Osteocyte (in vitro differentiated cells): ENCODE data around the gene CTNNBIP1. TPM values are rescaled to one million over a fixed set of nuclear protein-coding genes. Genes with fewer than 3 reads are reported as not detected.

ENCODE experiments used
- DNase-seq: peaks from one replicate; pipeline ENCODE4 v3.0.0; 2021; ENCODE audit warnings: mixed read lengths; ENCODE audit not compliant: unreplicated experiment; ENCODE audit errors: extremely low spot score
- H3K27ac Mint-ChIP-seq: one replicate; pipeline ENCODE4 v1.8.0; 2021; ENCODE audit warnings: mild to moderate bottlenecking, mixed read lengths; ENCODE audit not compliant: unreplicated experiment
- H3K27me3 Mint-ChIP-seq: one replicate; pipeline ENCODE4 v1.8.0; 2021; ENCODE audit warnings: mixed read lengths; ENCODE audit not compliant: unreplicated experiment
- H3K36me3 Mint-ChIP-seq: one replicate; pipeline ENCODE4 v1.8.0; 2021; ENCODE audit warnings: mixed read lengths; ENCODE audit not compliant: unreplicated experiment
- H3K4me1 Mint-ChIP-seq: one replicate; pipeline ENCODE4 v1.8.0; 2021; ENCODE audit warnings: mixed read lengths; ENCODE audit not compliant: unreplicated experiment
- H3K4me3 Mint-ChIP-seq: one replicate; pipeline ENCODE4 v1.8.0; 2021; ENCODE audit warnings: mild to moderate bottlenecking, moderate library complexity, mixed read lengths; ENCODE audit not compliant: unreplicated experiment
- H3K9me3 Mint-ChIP-seq: one replicate; pipeline ENCODE4 v1.8.0; 2021; ENCODE audit warnings: mixed read lengths; ENCODE audit not compliant: unreplicated experiment
- total RNA-seq: library from RNA; stranded (reverse); gene quantifications from 2 replicates; pipeline ENCODE4 v1.2.1, GENCODE V29; 2021
- TF ChIP-seq, protein P1 (sequence below): fragments of 200-600 bp; sonication (generic); IDR thresholded peaks from 2 replicates; pipeline ENCODE4 v1.5.0; 2021; ENCODE audit warnings: antibody characterized with exemption, mild to moderate bottlenecking, moderate library complexity

Gene CTNNBIP1
- total RNA-seq, 1 donor from 2014 or later, result 27.6 TPM

DNA sequence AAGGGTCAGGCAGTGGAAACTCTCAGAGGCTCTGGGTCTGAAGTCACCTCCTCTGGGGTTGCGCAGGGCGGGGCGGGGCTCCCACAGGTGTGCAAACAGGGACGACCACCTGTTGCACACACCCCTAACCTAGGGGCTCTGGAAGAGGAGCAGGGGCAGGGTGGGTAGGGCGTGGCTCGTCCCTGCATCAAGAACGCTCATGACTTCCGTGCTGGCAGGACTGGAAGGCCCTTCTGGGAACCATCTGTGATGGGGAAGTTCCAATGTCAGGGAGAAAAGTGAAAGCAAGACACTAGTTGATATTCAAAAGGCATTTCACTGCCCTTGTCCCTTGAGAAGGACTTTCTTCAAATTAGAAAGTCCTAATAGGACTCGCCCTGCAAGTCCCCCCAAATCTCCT lies 64.2 kb downstream of the CTNNBIP1 start:
- Mint-ChIP-seq H3K27ac (no peak overlapping the region), H3K4me1 (peaks cover 32% of the 10 kb centered on the region), H3K36me3 (no peaks in the 10 kb centered on the region), H3K27me3 (no peaks in the 10 kb centered on the region), H3K9me3 (no peaks in the 10 kb centered on the region), H3K4me3 (no peak overlapping the region)
- TF ChIP-seq, protein P1, sequence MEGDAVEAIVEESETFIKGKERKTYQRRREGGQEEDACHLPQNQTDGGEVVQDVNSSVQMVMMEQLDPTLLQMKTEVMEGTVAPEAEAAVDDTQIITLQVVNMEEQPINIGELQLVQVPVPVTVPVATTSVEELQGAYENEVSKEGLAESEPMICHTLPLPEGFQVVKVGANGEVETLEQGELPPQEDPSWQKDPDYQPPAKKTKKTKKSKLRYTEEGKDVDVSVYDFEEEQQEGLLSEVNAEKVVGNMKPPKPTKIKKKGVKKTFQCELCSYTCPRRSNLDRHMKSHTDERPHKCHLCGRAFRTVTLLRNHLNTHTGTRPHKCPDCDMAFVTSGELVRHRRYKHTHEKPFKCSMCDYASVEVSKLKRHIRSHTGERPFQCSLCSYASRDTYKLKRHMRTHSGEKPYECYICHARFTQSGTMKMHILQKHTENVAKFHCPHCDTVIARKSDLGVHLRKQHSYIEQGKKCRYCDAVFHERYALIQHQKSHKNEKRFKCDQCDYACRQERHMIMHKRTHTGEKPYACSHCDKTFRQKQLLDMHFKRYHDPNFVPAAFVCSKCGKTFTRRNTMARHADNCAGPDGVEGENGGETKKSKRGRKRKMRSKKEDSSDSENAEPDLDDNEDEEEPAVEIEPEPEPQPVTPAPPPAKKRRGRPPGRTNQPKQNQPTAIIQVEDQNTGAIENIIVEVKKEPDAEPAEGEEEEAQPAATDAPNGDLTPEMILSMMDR, result no peak
- DNase-seq, result no peak

DNA sequence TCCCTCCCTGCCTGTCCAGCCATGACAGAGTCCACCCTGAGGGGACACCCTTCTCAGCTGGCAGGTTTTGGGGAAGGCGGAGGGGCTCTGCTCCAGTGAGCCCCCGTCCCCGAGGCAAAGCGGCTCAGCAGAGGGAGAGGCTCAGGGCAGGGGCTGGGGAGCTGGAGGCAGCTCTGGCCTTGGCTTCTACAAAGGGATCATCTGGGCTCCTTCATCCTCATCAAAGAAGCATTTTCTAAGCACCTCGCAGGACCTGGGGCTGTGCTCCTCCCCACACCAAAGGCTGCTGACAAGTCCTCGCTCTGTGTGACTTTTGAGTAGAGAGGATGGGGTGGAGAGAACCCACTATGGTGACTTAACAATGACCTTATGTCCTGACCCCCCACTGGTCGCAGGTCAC lies 65.3 kb downstream of the CTNNBIP1 start:
- Mint-ChIP-seq H3K4me3 (no peak overlapping the region), H3K36me3 (no peaks in the 10 kb centered on the region), H3K27ac (no peak overlapping the region), H3K9me3 (no peaks in the 10 kb centered on the region), H3K27me3 (no peaks in the 10 kb centered on the region), H3K4me1 (peaks cover 33% of the 10 kb centered on the region)
- TF ChIP-seq, protein P1, result no peak
- no peak for DNase-seq

DNA sequence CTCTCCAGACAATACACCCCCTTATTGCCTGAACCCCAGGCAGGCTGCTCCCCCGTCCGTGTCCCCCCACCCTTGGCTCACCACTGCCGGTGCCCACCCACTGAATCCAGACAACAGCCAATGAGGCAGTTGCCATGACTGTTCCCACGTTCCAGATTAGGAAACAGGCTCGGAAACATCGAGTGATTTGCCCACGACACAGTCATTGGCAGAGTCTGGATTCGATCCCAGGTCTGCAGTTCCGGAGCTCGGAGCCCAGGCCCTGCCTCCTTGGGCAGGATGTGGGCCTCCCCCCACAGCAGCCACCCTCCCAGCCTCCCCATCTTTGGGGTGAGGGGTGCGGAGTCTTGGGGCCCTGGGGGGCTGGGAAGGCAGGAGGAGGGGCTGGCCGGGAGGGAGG lies 66.0 kb downstream of the CTNNBIP1 start:
- no peaks in the 10 kb centered on the region for H3K9me3 Mint-ChIP-seq
- H3K4me3 Mint-ChIP-seq, result no peak overlapping the region
- H3K27me3 Mint-ChIP-seq, result no peaks in the 10 kb centered on the region
- H3K27ac Mint-ChIP-seq, result no peak overlapping the region
- TF ChIP-seq, protein P1, result no peak
- H3K36me3 Mint-ChIP-seq, result no peaks in the 10 kb centered on the region
- peaks cover 33% of the 10 kb centered on the region for H3K4me1 Mint-ChIP-seq
- DNase-seq, result no peak

DNA sequence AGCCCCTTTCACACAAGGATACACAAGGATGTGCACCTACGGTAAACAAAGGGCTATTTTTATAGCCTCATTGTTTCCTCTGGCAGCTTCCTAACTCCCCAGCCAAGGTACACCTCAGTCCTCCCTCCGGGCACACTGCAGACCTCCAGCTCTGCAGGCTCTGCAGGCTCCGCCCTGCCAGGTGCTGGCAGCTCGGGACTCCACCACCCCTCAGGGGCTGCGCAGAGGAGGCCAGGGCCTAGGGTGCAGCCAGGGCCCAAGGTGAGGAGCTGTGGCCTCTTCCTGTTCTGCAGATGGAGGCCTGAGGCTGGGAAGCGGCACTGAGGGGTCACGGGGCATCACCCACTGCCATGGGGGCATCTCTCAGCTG lies 66.5 kb downstream of the CTNNBIP1 start:
- DNase-seq, result no peak
- Mint-ChIP-seq H3K9me3 (no peaks in the 10 kb centered on the region), H3K4me1 (peaks cover 33% of the 10 kb centered on the region), H3K4me3 (no peak overlapping the region), H3K27ac (no peak overlapping the region), H3K36me3 (no peaks in the 10 kb centered on the region), H3K27me3 (no peaks in the 10 kb centered on the region)
- TF ChIP-seq, protein P1, result no peak

DNA sequence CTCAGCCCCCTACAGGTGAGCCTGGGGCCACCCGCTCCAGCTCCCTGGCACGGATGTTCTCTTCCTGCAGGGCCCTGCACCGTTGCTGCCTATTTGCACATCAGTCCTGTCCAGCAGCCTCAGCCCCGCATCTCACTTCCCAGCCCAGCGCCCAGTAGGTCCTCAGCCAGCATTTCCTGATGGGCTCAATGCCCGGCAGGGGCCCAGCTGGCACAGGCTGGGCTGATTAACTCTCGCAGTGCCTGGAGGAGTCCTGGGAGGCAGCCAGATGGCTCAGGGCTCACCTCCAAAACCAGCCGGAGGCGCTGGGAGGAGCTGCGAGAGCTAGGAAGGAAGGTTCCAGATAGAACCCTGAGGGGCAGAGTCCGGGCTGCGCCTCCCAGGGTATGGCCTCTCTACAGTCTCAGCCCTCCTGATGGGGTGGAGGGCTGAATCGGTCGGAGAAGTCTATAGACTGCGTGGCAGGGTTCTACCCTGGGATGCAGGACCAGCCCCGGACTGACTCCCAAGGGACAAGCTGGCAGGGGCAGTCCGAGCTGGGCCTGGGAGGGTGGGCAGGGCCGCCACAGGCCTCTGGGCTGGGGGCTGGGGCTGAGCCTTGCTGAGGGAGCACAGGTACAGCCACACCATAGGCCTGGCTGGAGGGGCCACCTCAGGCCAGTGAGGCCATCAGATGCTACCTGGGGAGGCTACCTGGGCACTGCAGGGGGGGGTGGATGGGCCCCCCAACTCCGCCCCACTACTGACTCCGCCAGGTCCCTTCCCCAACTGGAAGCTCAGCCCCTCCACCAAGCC lies 67.1 kb downstream of the CTNNBIP1 start:
- H3K27me3 Mint-ChIP-seq, result no peaks in the 10 kb centered on the region
- H3K27ac Mint-ChIP-seq, result no peak overlapping the region
- DNase-seq, result no peak
- no peak overlapping the region for H3K4me3 Mint-ChIP-seq
- TF ChIP-seq, protein P1, result no peak
- peaks cover 33% of the 10 kb centered on the region for H3K4me1 Mint-ChIP-seq
- H3K9me3 Mint-ChIP-seq, result no peaks in the 10 kb centered on the region
- H3K36me3 Mint-ChIP-seq, result no peaks in the 10 kb centered on the region
